Endothelial cell of hepatic sinusoid (primary cell): ENCODE results near the gene PPP6R3.
"Not testable (repeated sequence)": the region's sequence is repeated elsewhere in the genome, so short reads cannot be mapped to it uniquely, and the experiment has no call there.

ENCODE experiments used
- in situ Hi-C: cut with HindIII; loops from 2 replicates; pipeline ENCODE4 v1.10.0; 2017; ENCODE audit warnings: low sequenced_read_pairs

The PPP6R3 gene

GRCh38 chr11:68454767-68455166 is 5.8 kb upstream of the PPP6R3 start:
- in situ Hi-C loops: no loop called here

GRCh38 chr11:68455485-68455884 is 5.1 kb upstream of the PPP6R3 start:
- in situ Hi-C loops: no loop called here

- in situ Hi-C loops: no loop called here
Measured at GRCh38 chr11:68457216-68457897, 3.2 kb upstream of the PPP6R3 start.

- in situ Hi-C loops: no loop called here
Measured at GRCh38 chr11:68457898-68458249, 2.7 kb upstream of the PPP6R3 start.

GRCh38 chr11:68458340-68458739 is 2.2 kb upstream of the PPP6R3 start:
- in situ Hi-C loops: not testable (repeated sequence)

GRCh38 chr11:68459886-68460740 is 439 bp upstream of the PPP6R3 start:
- in situ Hi-C loops: loop anchor here (10.0 kb wide), 1 partner anchor 55 kb away; no protein-coding TSS in a partner anchor

GRCh38 chr11:68461575-68461917 is 994 bp downstream of the PPP6R3 start:
- in situ Hi-C loops: loop anchor here (10.0 kb wide), 1 partner anchor 53 kb away; no protein-coding TSS in a partner anchor

GRCh38 chr11:68463714-68464113 is 3.2 kb downstream of the PPP6R3 start:
- in situ Hi-C loops: loop anchor here (10.0 kb wide), 1 partner anchor 51 kb away; no protein-coding TSS in a partner anchor

GRCh38 chr11:68467201-68467834 is 6.8 kb downstream of the PPP6R3 start:
- in situ Hi-C loops: loop anchor here (10.0 kb wide), 1 partner anchor 47 kb away; no protein-coding TSS in a partner anchor

- in situ Hi-C loops: loop anchor here (10.0 kb wide), 1 partner anchor 46 kb away; no protein-coding TSS in a partner anchor
Measured at GRCh38 chr11:68468217-68468828, 7.8 kb downstream of the PPP6R3 start.

- in situ Hi-C loops: loop anchor here (10.0 kb wide), 1 partner anchor 46 kb away; no protein-coding TSS in a partner anchor
Measured at GRCh38 chr11:68469122-68469521, 8.6 kb downstream of the PPP6R3 start.

GRCh38 chr11:68469642-68470041 is 9.1 kb downstream of the PPP6R3 start:
- in situ Hi-C loops: loop anchor here (10.0 kb wide), 1 partner anchor 45 kb away; no protein-coding TSS in a partner anchor

- in situ Hi-C loops: no loop called here
Measured at GRCh38 chr11:68470304-68470811, 9.8 kb downstream of the PPP6R3 start.

GRCh38 chr11:68471360-68472340 is 11.1 kb downstream of the PPP6R3 start:
- in situ Hi-C loops: no loop called here

- in situ Hi-C loops: no loop called here
Measured at GRCh38 chr11:68472778-68473177, 12.2 kb downstream of the PPP6R3 start.

GRCh38 chr11:68473693-68474092 is 13.1 kb downstream of the PPP6R3 start:
- in situ Hi-C loops: no loop called here

- in situ Hi-C loops: not testable (repeated sequence)
Measured at GRCh38 chr11:68475626-68476025, 15.1 kb downstream of the PPP6R3 start.

- in situ Hi-C loops: no loop called here
Measured at GRCh38 chr11:68479390-68479789, 18.8 kb downstream of the PPP6R3 start.

- in situ Hi-C loops: no loop called here
Measured at GRCh38 chr11:68480193-68480592, 19.6 kb downstream of the PPP6R3 start.
